Loucy (cell line): ENCODE data around the gene PPP1R12A.

ENCODE experiments used
- H2AFZ ChIP-seq: fragments of 200-600 bp; sonication (generic); 2 replicates; pipeline ENCODE4 v1.6.0; 2016; ENCODE audit warnings: antibody characterized with exemption, mild to moderate bottlenecking, low read length, moderate library complexity
- H3F3A ChIP-seq: fragments of 200-600 bp; 2 replicates; pipeline ENCODE4 v1.6.0; 2016; ENCODE audit warnings: antibody characterized with exemption, low read depth, mild to moderate bottlenecking
- H3K27me3 ChIP-seq: fragments of 200-600 bp; sonication (generic); 2 replicates; pipeline ENCODE4 v1.6.1; 2014; ENCODE audit warnings: low read length, mild to moderate bottlenecking; ENCODE audit not compliant: insufficient read depth, poor library complexity, severe bottlenecking
- H3K36me3 ChIP-seq: fragments of 200-600 bp; sonication (generic); 2 replicates; pipeline ENCODE4 v1.6.1; 2016; ENCODE audit warnings: low read length; ENCODE audit not compliant: insufficient read depth
- H3K4me1 ChIP-seq: fragments of 200-600 bp; sonication (generic); 2 replicates; pipeline ENCODE4 v1.5.1; 2014; ENCODE audit warnings: low read length, mild to moderate bottlenecking; ENCODE audit not compliant: insufficient read depth, poor library complexity, severe bottlenecking
- H3K4me2 ChIP-seq: fragments of 200-600 bp; sonication (generic); 2 replicates; pipeline ENCODE4 v1.6.0; 2014; ENCODE audit warnings: antibody characterized with exemption, low read length, low read depth, mild to moderate bottlenecking; ENCODE audit not compliant: poor library complexity, severe bottlenecking
- H3K4me3 ChIP-seq: fragments of 200-600 bp; sonication (generic); 2 replicates; pipeline ENCODE4 v1.5.1; 2014; ENCODE audit warnings: low read length, mild to moderate bottlenecking, mixed read lengths; ENCODE audit not compliant: poor library complexity, severe bottlenecking
- H3K79me2 ChIP-seq: fragments of 200-600 bp; sonication (generic); 2 replicates; pipeline ENCODE4 v1.6.1; 2014; ENCODE audit warnings: low read length; ENCODE audit not compliant: insufficient read depth
- H3K9ac ChIP-seq: fragments of 200-600 bp; sonication (generic); 2 replicates; pipeline ENCODE4 v1.6.0; 2014; ENCODE audit warnings: mild to moderate bottlenecking, low read depth, low read length, moderate library complexity; ENCODE audit not compliant: poor library complexity, severe bottlenecking
- H3K9me2 ChIP-seq: fragments of 200-600 bp; sonication (generic); replicated peaks from 2 replicates; pipeline ENCODE4 v1.6.1; 2016; ENCODE audit warnings: low read depth, low read length, mixed read lengths
- H3K9me3 ChIP-seq: fragments of 200-600 bp; sonication (generic); 2 replicates; pipeline ENCODE4 v1.6.1; 2014; ENCODE audit warnings: mild to moderate bottlenecking, antibody characterized with exemption, low read length, low read depth; ENCODE audit not compliant: insufficient read depth
- H4K20me1 ChIP-seq: fragments of 200-600 bp; sonication (generic); 2 replicates; pipeline ENCODE4 v1.6.0; 2014; ENCODE audit warnings: antibody characterized with exemption, low read length, mild to moderate bottlenecking; ENCODE audit not compliant: insufficient read depth, poor library complexity, severe bottlenecking
- CTCF ChIP-seq: fragments of 200-600 bp; sonication (generic); conservative IDR thresholded peaks from 2 replicates; pipeline ENCODE4 v1.5.1; 2014; ENCODE audit warnings: mild to moderate bottlenecking, antibody characterized with exemption, low read length
- EZH2phosphoT487 ChIP-seq: fragments of 200-600 bp; IDR thresholded peaks from 2 replicates; pipeline ENCODE4 v1.6.1; 2018; ENCODE audit warnings: antibody characterized with exemption, mild to moderate bottlenecking, moderate library complexity, borderline replicate concordance

PPP1R12A gene

GRCh38 chr12:79935021-79935623, at the start of gene PPP1R12A:
Gene PPP1R12A (minus strand): TSS chr12:79935097. CDS start chr12:79934931, 166 bp downstream.
- Histone ChIP-seq H3K9me3 (no peaks in the 10 kb centered on the region), H3K79me2 (peaks cover 46% of the 10 kb centered on the region), H3K9ac (peak within 1 kb of the TSS; percentile 87), H3K4me3 (peak within 1 kb of the TSS; percentile 84), H3K4me1 (peaks cover 20% of the 10 kb centered on the region), H3K9me2 (no peaks in the 10 kb centered on the region), H3K4me2 (peak within 1 kb of the TSS; percentile 79), H3K36me3 (no peaks in the 10 kb centered on the region), H3F3A (0 out of 2 replicates have a peak, but pooled peaks cover 5% of the 10 kb centered on the region), H2AFZ (peak within 1 kb of the TSS; percentile 94), H3K27me3 (no peaks in the 10 kb centered on the region), H4K20me1 (peaks cover 41% of the 10 kb centered on the region)
- TF ChIP-seq CTCF, result no peak
- TF ChIP-seq EZH2phosphoT487, result no peak

GRCh38 chr12:79983986-79984620, 49.2 kb upstream of the PPP1R12A start:
- Histone ChIP-seq H3K27me3 (no peaks in the 10 kb centered on the region), H3K4me3 (no peak overlapping the region), H3K36me3 (no peaks in the 10 kb centered on the region), H3K9ac (no peak overlapping the region), H4K20me1 (no peaks in the 10 kb centered on the region), H2AFZ (no peak overlapping the region), H3K4me1 (no peaks in the 10 kb centered on the region), H3K9me3 (no peaks in the 10 kb centered on the region), H3F3A (no peaks in the 10 kb centered on the region), H3K79me2 (no peaks in the 10 kb centered on the region), H3K4me2 (no peak overlapping the region), H3K9me2 (no peaks in the 10 kb centered on the region)
- no peak for TF ChIP-seq EZH2phosphoT487
- TF ChIP-seq CTCF, result no peak

GRCh38 chr12:79983492-79983891, 48.6 kb upstream of the PPP1R12A start:
- H3K9ac ChIP-seq, result no peak overlapping the region
- TF ChIP-seq EZH2phosphoT487 (no peak), CTCF (no peak)

More at GRCh38 chr12:79983492-79983891, 48.6 kb upstream of the PPP1R12A start:
- H3K9me2 ChIP-seq, result no peaks in the 10 kb centered on the region
- H3K4me2 ChIP-seq, result no peak overlapping the region
- H3K4me1 ChIP-seq, result no peaks in the 10 kb centered on the region
- H3K27me3 ChIP-seq, result no peaks in the 10 kb centered on the region
- no peaks in the 10 kb centered on the region for H4K20me1 ChIP-seq
- H3K9me3 ChIP-seq, result no peaks in the 10 kb centered on the region
- no peaks in the 10 kb centered on the region for H3K79me2 ChIP-seq
- H2AFZ ChIP-seq, result no peak overlapping the region
- H3F3A ChIP-seq, result no peaks in the 10 kb centered on the region
- H3K4me3 ChIP-seq, result no peak overlapping the region
- H3K36me3 ChIP-seq, result no peaks in the 10 kb centered on the region
